Endodermal cell (in vitro differentiated cells): ENCODE results near the gene PTPRE. TPM values are rescaled to one million over a fixed set of nuclear protein-coding genes. Genes with fewer than 3 reads are reported as not detected.

Experiments
- DNase-seq: peaks from one replicate; pipeline ENCODE4 v3.0.0-alpha.2; 2017
- H3K27ac ChIP-seq: 2 replicates; pipeline ENCODE4 v1.5.1; 2013; ENCODE audit warnings: mild to moderate bottlenecking, low read depth, low read length, moderate library complexity
- H3K27me3 ChIP-seq: 2 replicates; pipeline ENCODE4 v1.6.1; 2013; ENCODE audit warnings: mild to moderate bottlenecking, low read length, moderate library complexity; ENCODE audit not compliant: insufficient read depth, control insufficient read depth, poor library complexity, severe bottlenecking
- H3K36me3 ChIP-seq: 2 replicates; pipeline ENCODE4 v1.7.0; 2013; ENCODE audit warnings: mild to moderate bottlenecking, low read length, moderate library complexity; ENCODE audit not compliant: control insufficient read depth, insufficient read depth
- H3K4me1 ChIP-seq: one replicate; pipeline ENCODE4 v1.7.0; 2013; ENCODE audit warnings: low read length; ENCODE audit not compliant: control insufficient read depth, insufficient read depth
- H3K4me3 ChIP-seq: 2 replicates; pipeline ENCODE4 v1.5.1; 2013; ENCODE audit warnings: mild to moderate bottlenecking, low read length, moderate library complexity
- H3K9ac ChIP-seq: 2 replicates; pipeline ENCODE4 v1.6.1; 2013; ENCODE audit warnings: mild to moderate bottlenecking, low read length, moderate library complexity; ENCODE audit not compliant: poor library complexity, severe bottlenecking; ENCODE audit errors: extremely low read depth
- H3K9me3 ChIP-seq: 2 replicates; pipeline ENCODE4 v1.6.1; 2013; ENCODE audit warnings: mild to moderate bottlenecking, low read length, moderate library complexity; ENCODE audit not compliant: control insufficient read depth
- H3K27ac Mint-ChIP-seq: 2 replicates; pipeline ENCODE4 v1.8.0; 2020; ENCODE audit warnings: mixed read lengths
- H3K27me3 Mint-ChIP-seq: 2 replicates; pipeline ENCODE4 v1.8.0; 2021; ENCODE audit warnings: mild to moderate bottlenecking, mixed read lengths; ENCODE audit not compliant: insufficient read depth
- H3K36me3 Mint-ChIP-seq: 2 replicates; pipeline ENCODE4 v1.8.0; 2020; ENCODE audit warnings: low read depth, mixed read lengths
- H3K4me1 Mint-ChIP-seq: 2 replicates; pipeline ENCODE4 v1.8.0; 2020; ENCODE audit warnings: mixed read lengths
- H3K4me3 Mint-ChIP-seq: 2 replicates; pipeline ENCODE4 v1.8.0; 2020; ENCODE audit warnings: mild to moderate bottlenecking, moderate library complexity, mixed read lengths
- H3K9me3 Mint-ChIP-seq: 2 replicates; pipeline ENCODE4 v1.8.0; 2020; ENCODE audit warnings: mild to moderate bottlenecking, mixed read lengths
- WGBS, 2 experiments: methylation state at CpG; one replicate each; pipeline versions ENCODE4 v1.1.5 to v1.1.7; 2013; ENCODE audit warnings: missing lambda C conversion rate in 2 of 2, mixed read lengths in 1 of 2; ENCODE audit not compliant: insufficient coverage in 1 of 2, insufficient read length in 1 of 2; 5-methylcytosine and 5-hydroxymethylcytosine counted together
- total RNA-seq, 2 donors: library from RNA; stranded (reverse); fragmentation: NEBNext Ultra II Directional in 1 of 2; extraction: Animal tissue kit (Norgen Biotek cat#: 25700) in 1 of 2; gene quantifications; 2 replicates in 1 of 2; 3 replicates in 1 of 2; pipeline ENCODE4 v1.2.1, GENCODE V29; 2021
- TF ChIP-seq, protein P1 (sequence below): fragments of 200-600 bp; sonication (generic); conservative IDR thresholded peaks from 2 replicates; pipeline ENCODE4 v1.5.0; 2021; ENCODE audit warnings: antibody characterized with exemption, mild to moderate bottlenecking

PTPRE gene
- total RNA-seq, 2 donors from 2014 or later: 0.75 to 3.0 TPM

DNA sequence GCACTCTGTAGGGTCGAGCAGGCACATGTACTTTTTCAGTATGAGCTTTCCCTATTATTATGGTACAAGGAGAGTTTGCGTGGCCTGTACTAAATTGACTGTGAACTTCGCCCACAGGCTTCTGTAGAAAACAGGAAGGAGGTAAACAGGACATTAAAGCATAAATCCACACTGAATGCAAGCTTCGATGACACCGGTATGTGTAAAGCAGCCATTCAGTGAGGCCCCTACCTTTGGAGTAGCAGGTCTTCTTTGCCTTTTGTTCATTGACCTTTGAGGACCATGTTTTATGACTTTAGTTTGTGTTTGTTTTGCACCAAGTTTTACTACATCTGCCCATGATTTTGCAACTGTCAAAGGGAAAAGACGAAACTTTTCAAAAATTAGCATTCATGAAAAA lies 204.8 kb downstream of the PTPRE start:
- peaks cover 97% of the 10 kb centered on the region for H3K36me3 ChIP-seq
- Mint-ChIP-seq H3K27ac (no peak overlapping the region), H3K36me3 (peaks cover 46% of the 10 kb centered on the region), H3K4me1 (no peaks in the 10 kb centered on the region), H3K9me3 (no peaks in the 10 kb centered on the region), H3K27me3 (no peaks in the 10 kb centered on the region), H3K4me3 (no peak overlapping the region)
- no peak overlapping the region for H3K9ac ChIP-seq
- H3K9me3 ChIP-seq: no peaks in the 10 kb centered on the region
- TF ChIP-seq, protein P1, sequence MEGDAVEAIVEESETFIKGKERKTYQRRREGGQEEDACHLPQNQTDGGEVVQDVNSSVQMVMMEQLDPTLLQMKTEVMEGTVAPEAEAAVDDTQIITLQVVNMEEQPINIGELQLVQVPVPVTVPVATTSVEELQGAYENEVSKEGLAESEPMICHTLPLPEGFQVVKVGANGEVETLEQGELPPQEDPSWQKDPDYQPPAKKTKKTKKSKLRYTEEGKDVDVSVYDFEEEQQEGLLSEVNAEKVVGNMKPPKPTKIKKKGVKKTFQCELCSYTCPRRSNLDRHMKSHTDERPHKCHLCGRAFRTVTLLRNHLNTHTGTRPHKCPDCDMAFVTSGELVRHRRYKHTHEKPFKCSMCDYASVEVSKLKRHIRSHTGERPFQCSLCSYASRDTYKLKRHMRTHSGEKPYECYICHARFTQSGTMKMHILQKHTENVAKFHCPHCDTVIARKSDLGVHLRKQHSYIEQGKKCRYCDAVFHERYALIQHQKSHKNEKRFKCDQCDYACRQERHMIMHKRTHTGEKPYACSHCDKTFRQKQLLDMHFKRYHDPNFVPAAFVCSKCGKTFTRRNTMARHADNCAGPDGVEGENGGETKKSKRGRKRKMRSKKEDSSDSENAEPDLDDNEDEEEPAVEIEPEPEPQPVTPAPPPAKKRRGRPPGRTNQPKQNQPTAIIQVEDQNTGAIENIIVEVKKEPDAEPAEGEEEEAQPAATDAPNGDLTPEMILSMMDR: no peak
- no peaks in the 10 kb centered on the region for H3K27me3 ChIP-seq
- DNase-seq: no peak
- no peak overlapping the region for H3K4me3 ChIP-seq
- H3K4me1 ChIP-seq: no peaks in the 10 kb centered on the region
- WGBS, 2 experiments: 93 to 97% methylated on average over 4 to 6 of the region's 6 CpGs
- no peak overlapping the region for H3K27ac ChIP-seq

DNA sequence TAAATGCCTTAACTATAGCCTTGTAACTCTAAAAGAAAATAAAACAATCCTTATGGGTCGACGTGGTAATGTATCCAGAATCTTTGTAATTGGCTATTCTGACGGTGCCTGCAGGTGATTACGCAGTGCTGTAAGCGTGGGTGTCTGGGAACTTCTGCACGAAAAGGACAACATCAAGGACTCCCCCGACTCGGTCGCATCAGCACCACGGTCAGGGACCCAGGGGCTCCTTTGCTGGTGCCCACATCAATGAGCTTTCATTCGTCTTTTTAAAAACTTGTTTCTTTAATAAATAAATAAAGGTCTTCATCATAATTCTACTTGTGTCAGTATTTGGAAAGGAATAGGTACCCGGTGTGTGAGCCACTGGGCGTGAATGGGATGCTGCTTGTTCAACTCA lies 206.1 kb downstream of the PTPRE start:
- Mint-ChIP-seq H3K9me3 (no peaks in the 10 kb centered on the region), H3K27ac (no peak overlapping the region), H3K4me3 (no peak overlapping the region), H3K27me3 (no peaks in the 10 kb centered on the region), H3K4me1 (no peaks in the 10 kb centered on the region), H3K36me3 (peaks cover 51% of the 10 kb centered on the region)
- Histone ChIP-seq H3K4me1 (no peaks in the 10 kb centered on the region), H3K9ac (no peak overlapping the region), H3K27me3 (no peaks in the 10 kb centered on the region), H3K27ac (no peak overlapping the region), H3K9me3 (no peaks in the 10 kb centered on the region), H3K4me3 (no peak overlapping the region), H3K36me3 (peaks cover 93% of the 10 kb centered on the region)
- TF ChIP-seq, protein P1: no peak
- no peak for DNase-seq
- WGBS, 2 experiments: 95% methylated on average over 8 to 12 of the region's 13 CpGs

DNA sequence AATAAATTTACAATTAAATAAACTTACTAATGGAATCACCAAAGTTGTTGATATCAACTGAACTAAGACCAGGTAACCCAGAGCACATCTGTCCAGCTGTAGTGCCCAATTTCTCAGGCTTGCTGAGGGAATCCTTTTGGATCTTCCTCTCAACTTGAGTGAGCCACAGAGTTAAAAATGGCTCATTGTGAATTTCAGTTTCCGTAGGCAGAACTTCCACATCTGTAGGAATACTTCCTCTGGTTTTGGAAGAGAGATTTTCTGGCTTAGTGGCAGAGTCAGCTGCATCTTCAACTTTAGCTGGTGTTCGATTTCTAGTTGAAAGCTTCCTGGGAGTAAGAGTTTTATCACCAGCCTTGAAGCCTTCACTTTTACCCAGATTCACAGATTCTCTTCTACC lies 208.0 kb downstream of the PTPRE start:
- Histone ChIP-seq H3K27ac (no peak overlapping the region), H3K27me3 (no peaks in the 10 kb centered on the region), H3K4me3 (no peak overlapping the region), H3K9ac (no peak overlapping the region), H3K4me1 (no peaks in the 10 kb centered on the region), H3K36me3 (peaks cover 91% of the 10 kb centered on the region), H3K9me3 (no peaks in the 10 kb centered on the region)
- no peak overlapping the region for H3K27ac Mint-ChIP-seq
- peaks cover 64% of the 10 kb centered on the region for H3K36me3 Mint-ChIP-seq
- no peak for DNase-seq
- 81 to 100% methylated on average over 1 to 2 of the region's 2 CpGs for WGBS, 2 experiments
- TF ChIP-seq, protein P1: no peak
- no peaks in the 10 kb centered on the region for H3K4me1 Mint-ChIP-seq
- no peak overlapping the region for H3K4me3 Mint-ChIP-seq
- H3K27me3 Mint-ChIP-seq: no peaks in the 10 kb centered on the region
- no peaks in the 10 kb centered on the region for H3K9me3 Mint-ChIP-seq
